GM18870 (cell line): ENCODE data around the gene H1-8.
"Not testable (repeated sequence)": the region's sequence is repeated elsewhere in the genome, so short reads cannot be mapped to it uniquely, and the experiment has no call there.

ENCODE experiments used
- ATAC-seq: cut with Tn5 transposase; IDR thresholded peaks from one replicate; pipeline ENCODE4 v1.9.1; 2021; ENCODE audit warnings: moderate library complexity; ENCODE audit not compliant: unreplicated experiment

H1-8 gene

DNA sequence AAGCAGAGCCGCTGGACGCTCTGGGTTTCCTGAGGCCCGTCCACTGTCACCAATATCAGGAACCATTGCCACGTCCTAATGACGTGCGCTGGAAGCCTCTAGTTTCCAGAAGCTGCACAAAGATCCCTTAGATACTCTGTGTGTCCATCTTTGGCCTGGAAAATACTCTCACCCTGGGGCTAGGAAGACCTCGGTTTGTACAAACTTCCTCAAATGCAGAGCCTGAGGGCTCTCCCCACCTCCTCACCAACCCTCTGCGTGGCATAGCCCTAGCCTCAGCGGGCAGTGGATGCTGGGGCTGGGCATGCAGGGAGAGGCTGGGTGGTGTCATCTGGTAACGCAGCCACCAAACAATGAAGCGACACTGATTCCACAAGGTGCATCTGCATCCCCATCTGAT, 11.3 kb upstream of the H1-8 start:
- no peak for ATAC-seq

DNA sequence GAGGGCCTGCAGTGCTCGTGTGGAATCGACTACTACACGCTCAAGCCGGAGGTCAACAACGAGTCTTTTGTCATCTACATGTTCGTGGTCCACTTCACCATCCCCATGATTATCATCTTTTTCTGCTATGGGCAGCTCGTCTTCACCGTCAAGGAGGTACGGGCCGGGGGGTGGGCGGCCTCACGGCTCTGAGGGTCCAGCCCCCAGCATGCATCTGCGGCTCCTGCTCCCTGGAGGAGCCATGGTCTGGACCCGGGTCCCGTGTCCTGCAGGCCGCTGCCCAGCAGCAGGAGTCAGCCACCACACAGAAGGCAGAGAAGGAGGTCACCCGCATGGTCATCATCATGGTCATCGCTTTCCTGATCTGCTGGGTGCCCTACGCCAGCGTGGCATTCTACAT, 10.7 kb upstream of the H1-8 start:
- ATAC-seq: no peak

DNA sequence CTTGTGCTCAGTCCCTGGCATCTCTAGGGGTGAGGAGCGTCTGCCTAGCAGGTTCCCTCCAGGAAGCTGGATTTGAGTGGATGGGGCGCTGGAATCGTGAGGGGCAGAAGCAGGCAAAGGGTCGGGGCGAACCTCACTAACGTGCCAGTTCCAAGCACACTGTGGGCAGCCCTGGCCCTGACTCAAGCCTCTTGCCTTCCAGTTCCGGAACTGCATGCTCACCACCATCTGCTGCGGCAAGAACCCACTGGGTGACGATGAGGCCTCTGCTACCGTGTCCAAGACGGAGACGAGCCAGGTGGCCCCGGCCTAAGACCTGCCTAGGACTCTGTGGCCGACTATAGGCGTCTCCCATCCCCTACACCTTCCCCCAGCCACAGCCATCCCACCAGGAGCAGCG, 9.6 kb upstream of the H1-8 start:
- ATAC-seq: no peak

DNA sequence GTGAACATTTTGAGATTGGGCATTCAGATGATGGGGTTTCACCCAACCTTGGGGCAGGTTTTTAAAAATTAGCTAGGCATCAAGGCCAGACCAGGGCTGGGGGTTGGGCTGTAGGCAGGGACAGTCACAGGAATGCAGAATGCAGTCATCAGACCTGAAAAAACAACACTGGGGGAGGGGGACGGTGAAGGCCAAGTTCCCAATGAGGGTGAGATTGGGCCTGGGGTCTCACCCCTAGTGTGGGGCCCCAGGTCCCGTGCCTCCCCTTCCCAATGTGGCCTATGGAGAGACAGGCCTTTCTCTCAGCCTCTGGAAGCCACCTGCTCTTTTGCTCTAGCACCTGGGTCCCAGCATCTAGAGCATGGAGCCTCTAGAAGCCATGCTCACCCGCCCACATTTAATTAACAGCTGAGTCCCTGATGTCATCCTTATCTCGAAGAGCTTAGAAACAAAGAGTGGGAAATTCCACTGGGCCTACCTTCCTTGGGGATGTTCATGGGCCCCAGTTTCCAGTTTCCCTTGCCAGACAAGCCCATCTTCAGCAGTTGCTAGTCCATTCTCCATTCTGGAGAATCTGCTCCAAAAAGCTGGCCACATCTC, 8.4 kb upstream of the H1-8 start:
- ATAC-seq: no peak

DNA sequence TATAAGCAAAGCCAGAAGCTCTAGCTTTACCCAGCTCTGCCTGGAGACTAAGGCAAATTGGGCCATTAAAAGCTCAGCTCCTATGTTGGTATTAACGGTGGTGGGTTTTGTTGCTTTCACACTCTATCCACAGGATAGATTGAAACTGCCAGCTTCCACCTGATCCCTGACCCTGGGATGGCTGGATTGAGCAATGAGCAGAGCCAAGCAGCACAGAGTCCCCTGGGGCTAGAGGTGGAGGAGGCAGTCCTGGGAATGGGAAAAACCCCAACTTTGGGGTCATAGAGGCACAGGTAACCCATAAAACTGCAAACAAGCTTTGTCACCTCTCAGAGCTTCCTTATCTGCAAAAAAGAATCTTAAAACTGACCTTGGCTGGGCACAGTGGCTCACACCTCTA, 7.9 kb upstream of the H1-8 start:
- ATAC-seq: no peak

DNA sequence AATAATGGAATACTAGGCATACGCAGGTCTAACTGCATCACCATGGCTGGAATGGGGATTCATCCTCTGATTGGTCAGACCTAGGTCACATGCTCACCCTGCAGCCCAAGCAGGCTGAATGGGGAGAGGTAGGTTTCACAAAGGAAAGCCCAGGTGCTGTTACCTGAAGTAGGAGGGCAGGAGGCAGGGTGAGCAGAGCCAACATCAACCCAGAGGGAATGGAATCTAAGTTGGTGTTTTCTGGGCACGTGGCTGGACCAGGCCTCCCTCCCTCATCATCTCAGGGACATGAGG, 6.7 kb upstream of the H1-8 start:
- no peak for ATAC-seq

DNA sequence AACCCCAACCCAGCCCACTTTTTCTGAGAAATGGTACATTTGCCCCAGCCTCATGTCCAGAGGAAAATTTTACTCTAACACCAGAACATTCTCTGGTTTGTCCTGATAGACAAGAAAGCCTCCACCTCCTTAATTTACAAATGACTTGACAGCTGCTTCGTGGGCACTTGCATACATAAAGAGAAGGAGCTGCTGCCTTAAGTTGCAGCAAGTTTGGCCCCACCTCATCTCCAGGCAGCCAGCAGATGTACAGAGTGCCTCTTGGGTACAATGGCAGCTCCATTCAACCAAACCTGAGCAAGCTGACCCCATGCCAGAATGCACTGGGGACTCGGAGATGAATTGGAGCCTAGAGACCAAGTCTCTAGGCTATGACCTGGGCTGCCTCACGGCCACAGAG, 6.2 kb upstream of the H1-8 start:
- ATAC-seq: no peak

DNA sequence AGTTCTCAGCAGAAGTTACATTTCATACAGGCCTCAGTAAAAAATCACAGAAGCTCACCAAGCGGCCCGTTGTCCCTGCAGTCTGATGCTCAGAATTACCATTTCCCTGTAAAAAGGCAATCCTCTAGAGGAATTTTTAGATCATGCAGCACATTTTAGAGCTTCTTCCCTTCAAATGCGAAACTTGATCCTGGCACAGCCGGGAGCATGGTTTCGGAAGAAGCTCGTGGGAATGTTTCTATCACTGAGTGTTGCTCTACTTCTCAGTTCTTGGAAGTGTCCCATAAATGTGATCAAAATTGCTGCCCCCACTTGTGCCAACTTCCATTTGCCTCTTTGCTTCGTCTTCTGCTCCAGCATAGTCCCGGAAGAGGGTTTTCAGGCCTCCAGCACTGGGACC, 3.8 kb upstream of the H1-8 start:
- ATAC-seq: no peak

DNA sequence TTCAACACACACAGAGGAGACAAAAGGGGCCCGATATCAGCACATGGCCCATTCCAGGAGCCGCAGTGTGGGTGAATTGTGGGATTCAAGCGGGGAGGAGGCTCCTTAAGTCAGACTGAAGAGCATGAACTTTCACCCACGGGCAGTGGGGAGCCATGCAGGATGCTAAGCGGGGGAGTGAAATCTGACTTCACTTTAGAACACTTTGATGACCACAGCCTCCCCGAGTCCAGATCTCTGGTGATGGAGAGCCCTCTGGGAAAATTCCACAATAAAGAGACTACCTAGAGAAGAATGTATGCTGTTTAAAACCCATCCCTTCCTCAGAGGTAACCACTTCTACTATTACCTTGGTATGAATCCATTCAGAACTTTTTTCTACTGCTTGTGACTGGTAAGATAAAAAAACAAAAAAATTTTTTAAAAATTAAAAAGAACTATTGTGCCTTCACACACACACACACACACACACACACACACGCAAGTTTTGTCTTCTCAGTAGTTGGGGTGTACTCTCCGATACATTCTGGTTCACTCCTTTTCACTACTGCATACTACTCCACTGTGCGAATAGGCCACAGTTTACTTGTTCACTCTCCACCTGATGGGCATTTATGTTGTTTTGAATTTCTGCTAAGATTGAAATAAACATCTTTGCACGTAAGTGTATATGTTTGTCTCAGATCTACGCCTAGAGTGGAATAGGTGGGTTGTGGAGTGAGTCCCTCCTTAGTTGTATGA, 2.0 kb upstream of the H1-8 start:
- ATAC-seq: no peak

DNA sequence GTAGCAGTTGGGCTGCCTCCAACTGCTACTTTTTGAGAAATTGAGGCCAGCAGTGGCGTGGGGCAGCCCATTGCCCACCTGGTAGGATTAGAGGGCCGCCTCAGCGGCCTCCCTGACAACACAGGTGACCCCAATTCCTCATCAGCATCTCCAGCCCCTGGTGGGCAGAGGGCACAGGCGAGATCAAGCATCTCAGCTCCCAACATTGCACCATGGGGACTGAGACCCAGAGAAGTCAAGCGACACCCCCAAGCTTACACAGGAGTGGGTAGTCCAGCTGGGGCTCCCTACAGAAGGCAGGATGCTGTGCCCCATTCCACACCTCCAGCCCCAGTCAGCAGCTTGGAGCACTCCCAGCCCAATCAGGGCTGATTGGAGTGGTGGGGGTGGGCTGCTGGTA, 228 bp upstream of the H1-8 start:
- no peak for ATAC-seq

DNA sequence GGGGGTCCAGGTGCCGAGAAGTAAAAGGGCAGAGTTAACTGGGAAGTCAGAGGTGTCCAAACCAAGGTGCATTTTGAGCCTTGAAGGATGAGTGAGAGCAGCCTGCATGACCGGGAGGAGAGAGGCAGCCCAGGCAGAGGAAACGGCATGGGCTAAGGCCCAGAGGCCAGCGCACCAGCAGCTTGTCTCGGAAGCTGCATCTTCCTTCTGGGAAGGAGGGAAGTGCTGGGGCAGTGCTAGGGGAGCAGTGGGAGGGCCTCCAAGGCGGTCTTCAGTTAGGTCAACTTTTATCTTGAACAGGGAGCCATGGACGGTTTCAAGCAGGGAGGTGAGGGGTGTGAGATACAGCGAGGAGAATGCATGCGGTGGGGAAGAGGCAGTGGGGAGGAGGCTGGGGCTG, 1.0 kb downstream of the H1-8 start:
- no peak for ATAC-seq

DNA sequence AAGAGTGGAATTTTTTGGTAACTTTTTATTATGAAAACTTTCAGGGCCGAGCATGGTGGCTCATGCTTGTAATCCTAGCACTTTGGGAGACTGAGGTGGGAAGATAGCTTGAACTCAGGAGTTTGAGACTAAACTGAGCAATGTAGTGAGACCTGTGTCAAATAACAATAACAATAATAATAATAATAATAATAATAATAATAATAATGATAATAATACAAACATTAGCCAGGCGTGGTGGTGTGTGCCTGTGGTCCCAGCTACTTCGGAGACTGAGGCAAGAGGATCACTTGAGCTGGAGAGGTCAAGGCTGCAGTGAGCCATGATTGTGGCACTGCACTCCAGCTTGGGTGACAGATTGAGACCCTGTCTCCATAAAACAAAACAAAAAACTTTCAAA, 3.0 kb downstream of the H1-8 start:
- ATAC-seq: not testable (repeated sequence)

DNA sequence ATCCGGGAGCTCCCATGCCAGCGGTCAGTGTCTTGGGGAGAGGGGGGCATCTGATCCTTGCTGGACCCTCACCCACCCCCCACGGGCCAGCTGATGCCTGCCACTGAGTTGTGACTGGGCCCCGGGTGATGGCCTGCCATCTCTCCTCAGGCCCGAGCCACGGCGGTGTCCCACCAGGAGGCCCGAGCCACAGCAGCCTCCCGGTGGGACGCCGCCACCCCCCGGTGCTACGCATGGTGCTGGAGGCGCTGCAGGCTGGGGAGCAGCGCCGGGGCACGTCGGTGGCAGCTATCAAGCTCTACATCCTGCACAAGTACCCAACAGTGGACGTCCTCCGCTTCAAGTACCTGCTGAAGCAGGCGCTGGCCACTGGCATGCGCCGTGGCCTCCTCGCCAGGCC, 4.3 kb downstream of the H1-8 start:
- ATAC-seq: no peak

DNA sequence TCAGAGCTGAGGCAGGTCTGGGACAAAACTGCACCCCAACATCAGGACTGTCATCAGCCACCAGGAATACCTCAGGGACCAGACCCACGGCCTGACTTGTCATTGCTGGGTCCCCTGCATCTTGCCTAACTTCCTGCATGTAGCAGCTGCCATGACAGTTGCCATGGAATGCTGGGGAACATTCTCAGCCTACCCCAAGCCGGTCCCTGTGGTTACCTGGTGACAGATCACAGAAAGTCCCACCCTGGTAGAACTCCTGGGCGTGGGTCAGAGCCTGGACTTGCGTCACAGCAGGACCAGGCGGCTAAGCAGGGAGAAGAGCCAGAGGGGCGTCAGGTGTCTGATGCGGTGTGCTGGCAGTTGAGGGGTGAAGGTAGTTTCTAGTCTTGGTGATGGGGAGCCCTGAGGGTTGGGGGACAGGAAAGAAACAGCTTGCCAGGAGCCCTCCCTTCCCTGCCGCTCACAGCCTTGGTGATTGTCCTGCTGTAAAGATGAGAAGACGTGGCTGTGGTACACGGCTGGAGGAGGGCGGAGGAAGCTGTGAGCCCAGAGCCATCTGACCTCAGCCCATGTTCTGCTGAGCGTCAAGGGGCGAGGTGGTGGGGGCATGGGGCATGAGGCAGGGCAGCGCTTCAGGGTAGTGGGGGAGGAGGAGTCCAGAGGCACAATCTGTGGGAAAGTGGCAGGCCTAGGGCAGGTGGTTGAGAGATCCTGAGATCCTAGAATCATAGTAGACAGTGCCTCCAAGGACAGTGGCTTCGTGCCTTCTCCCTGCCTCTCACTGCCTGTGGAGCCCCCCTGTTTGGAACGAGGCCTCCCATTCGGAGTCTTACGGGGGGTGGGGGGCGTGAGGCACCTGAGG, 5.4 kb downstream of the H1-8 start:
- ATAC-seq: no peak

DNA sequence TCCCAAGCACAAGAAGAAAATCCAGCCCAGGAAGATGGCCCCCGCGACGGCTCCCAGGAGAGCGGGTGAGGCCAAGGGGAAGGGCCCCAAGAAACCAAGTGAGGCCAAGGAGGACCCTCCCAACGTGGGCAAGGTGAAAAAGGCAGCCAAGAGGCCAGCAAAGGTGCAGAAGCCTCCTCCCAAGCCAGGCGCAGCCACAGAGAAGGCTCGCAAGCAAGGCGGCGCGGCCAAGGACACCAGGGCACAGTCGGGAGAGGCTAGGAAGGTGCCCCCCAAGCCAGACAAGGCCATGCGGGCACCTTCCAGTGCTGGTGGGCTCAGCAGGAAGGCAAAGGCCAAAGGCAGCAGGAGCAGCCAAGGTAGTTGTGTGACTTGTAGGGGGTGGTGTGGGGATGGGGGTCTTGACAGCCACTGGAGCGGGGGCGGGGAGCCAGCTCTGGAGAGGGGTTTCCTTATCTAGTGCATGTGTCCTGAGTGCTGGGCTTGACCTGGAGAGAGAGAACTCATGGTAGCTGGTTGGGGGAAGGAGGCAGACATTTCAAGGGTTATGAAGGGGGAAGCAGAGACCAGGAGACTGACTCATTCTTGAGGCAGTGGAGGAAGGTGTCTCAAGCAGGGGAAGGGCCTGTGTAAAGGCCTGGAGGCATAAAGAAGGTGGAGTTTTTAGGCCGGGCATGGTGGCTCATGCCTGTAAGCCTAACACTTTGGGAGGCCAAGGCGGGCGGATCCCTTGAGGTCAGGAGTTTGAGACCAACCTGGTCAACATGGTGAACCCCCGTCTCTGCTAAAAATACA, 6.2 kb downstream of the H1-8 start:
- no peak for ATAC-seq

DNA sequence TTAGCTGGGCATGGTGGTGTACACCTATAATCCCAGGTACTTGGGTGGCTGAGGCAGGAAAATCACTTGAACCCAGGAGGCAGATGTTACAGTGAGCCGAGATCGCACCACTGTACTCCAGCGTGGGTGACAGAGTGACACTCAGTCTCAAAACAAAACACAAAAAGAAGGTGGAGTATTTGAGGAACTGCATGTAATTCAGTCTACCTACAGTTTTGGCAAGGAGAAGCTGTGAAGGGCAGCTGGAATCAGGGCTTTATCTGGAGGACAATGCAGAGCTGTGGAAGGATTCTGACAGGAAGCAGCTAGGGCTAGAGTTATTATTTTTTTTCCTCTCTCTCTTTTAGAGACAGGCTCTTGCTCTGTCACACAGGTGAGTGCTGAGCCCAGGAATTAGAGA, 6.8 kb downstream of the H1-8 start:
- no peak for ATAC-seq

DNA sequence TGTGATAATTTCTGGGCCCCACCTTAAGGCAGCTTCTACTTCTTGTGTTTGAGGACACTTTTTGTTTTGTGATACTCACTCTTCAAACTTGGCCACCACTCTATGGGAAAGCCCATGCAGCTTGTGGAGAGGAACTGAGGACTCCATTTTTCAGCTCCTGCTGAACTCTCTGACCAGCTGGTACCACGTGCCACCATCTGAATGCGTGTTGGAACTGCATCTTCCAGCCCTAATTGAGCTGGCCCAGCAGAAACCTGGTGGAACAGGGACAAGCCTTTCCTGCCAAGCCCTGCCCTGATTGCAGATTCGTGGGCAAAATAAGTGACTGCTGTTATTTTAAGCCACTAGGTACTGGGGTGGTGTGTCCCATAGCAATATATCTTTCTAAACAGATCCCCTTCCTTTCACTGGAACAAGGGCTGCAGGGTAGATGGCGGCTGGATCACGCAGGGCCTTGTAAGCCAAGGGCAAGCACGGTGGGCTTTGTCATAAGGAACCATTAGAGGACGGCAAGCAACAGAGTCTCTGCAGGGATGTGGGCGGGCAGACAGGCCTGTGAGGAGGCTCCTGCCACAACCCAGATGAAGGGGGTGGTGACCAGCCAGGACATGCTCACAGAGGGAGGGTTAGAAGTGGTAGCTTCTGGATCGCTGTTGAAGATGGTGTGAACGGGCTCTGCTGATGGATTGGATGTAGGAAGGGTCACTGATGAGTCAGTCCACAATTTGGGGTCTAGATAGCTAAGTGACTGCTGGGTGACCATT, 9.5 kb downstream of the H1-8 start:
- no peak for ATAC-seq

DNA sequence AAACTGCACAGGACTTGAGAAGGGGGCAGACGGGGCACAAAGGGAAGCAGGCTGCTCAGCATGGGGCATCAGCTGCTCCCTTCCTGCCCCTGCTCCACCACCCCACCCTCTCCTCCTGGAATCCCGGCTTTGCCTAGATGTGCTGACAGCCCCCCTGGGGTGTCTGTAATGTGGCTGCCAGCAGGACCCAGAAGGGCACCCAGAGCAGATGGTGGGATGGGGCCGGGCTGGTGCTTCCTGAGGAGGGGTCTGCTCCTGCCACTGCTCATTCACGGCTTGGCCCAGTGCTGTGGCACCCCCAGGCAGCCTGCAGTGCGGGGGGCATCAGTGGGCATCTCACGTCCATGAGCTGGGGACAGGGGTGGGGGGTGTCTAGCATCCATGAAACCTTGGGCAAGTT, 10.2 kb downstream of the H1-8 start:
- no peak for ATAC-seq

DNA sequence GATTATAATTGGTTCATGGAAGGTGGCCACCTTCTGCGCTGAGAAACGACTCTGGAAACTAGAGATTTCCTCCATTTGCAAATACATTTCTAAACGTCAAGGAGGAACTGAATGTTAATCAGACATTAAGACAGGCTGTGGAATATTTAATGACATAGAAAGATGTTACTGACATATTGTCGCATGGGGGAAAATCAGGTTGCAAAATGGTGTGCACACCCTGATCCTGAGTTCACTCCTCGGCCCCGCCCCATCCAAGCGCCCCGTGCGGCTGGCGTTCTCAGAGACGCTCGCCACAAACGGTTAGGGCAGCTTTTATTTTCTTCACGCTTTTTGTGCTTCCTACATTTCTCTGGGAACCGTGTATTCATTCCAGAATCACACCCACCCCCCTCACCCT, 10.7 kb downstream of the H1-8 start:
- ATAC-seq: no peak

DNA sequence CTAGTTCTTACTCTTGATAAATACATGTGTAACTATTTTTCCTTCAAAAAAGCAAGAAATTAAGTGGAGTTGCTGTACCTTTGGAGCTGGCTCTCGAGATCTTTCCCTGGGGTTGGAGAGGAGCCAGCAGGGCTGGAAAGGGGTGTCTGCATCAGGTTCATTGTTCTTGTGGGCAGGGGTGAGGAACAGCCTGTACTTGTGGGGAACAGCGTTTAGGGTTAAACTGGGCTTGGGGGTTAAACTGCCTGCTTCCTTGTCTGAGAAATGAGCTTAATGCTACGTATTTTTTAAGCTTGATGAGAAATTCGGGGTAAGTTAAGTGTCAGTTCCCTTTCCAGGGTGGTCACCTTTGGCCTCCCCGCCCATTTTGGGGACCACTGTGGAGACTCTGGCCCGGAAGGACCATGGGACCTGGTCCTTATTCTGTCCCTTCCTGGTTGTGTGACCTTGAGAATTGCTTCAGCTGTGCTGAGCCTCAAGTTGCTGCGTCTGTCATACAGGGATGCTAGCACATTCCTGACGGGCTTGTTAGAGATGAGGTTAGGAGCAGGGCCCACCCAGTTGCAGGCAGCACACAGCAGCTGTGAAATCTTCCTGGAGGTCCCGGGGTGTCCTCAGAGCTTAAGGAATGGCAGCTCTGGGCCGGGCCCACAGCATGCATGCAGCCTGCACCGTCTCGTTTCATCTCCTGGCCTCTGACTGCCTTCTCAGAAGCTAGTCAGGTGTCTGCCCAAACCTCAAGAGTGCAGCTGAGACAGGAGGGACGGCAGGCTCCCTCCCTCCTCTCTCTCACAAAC, 11.6 kb downstream of the H1-8 start:
- no peak for ATAC-seq
